Measurements from ENCODE around the gene MAP1LC3B2.

Gene MAP1LC3B2

GRCh38 chr12:116582610-116583009, 23.4 kb downstream of the MAP1LC3B2 start:
- no peak for TF ChIP-seq ZNF565 (CRISPR knock-in tag; conservative IDR thresholded peaks at IDR 0.05; ENCODE audit: low read depth)
- TF ChIP-seq RARB (CRISPR knock-in tag; IDR thresholded peaks at IDR 0.05), result no peak
- TF ChIP-seq OSR1 (CRISPR knock-in tag; IDR thresholded peaks at IDR 0.05), result no peak
- TF ChIP-seq PATZ1 (CRISPR knock-in tag; IDR thresholded peaks at IDR 0.05; ENCODE audit: borderline replicate concordance), result no peak
- TF ChIP-seq ESRRG (CRISPR knock-in tag; IDR thresholded peaks at IDR 0.05), result no peak
- no peak for TF ChIP-seq TOX (CRISPR knock-in tag; IDR thresholded peaks at IDR 0.05; ENCODE audit: borderline replicate concordance)
- TF ChIP-seq GLIS3 (CRISPR knock-in tag; IDR thresholded peaks at IDR 0.05), result no peak
- no peak for TF ChIP-seq SNAI2 (CRISPR knock-in tag; IDR thresholded peaks at IDR 0.05)
- no peak for TF ChIP-seq CREB5 (CRISPR knock-in tag; IDR thresholded peaks at IDR 0.05; ENCODE audit: low read depth)
- no peak for ATAC-seq

- TF ChIP-seq RARB (CRISPR knock-in tag; IDR thresholded peaks at IDR 0.05), result no peak
- TF ChIP-seq ISL1 (CRISPR knock-in tag; IDR thresholded peaks at IDR 0.05), result no peak
- TF ChIP-seq PATZ1 (CRISPR knock-in tag; IDR thresholded peaks at IDR 0.05; ENCODE audit: borderline replicate concordance), result no peak
- TF ChIP-seq ZNF565 (CRISPR knock-in tag; conservative IDR thresholded peaks at IDR 0.05; ENCODE audit: low read depth), result no peak
- TF ChIP-seq TOX (CRISPR knock-in tag; IDR thresholded peaks at IDR 0.05; ENCODE audit: borderline replicate concordance), result no peak
- no peak for TF ChIP-seq SNAI2 (CRISPR knock-in tag; IDR thresholded peaks at IDR 0.05)
- no peak for TF ChIP-seq ARNTL (CRISPR knock-in tag; IDR thresholded peaks at IDR 0.05; ENCODE audit: borderline replicate concordance, low read depth)
- no peak for TF ChIP-seq ESRRG (CRISPR knock-in tag; IDR thresholded peaks at IDR 0.05)
- TF ChIP-seq BACH2 (CRISPR knock-in tag; IDR thresholded peaks at IDR 0.05; ENCODE audit: borderline replicate concordance), result no peak
- no peak for TF ChIP-seq ZNF8 (CRISPR knock-in tag; IDR thresholded peaks at IDR 0.05)
- TF ChIP-seq ZFP30 (CRISPR knock-in tag; IDR thresholded peaks at IDR 0.05), result no peak
- TF ChIP-seq GLIS3 (CRISPR knock-in tag; IDR thresholded peaks at IDR 0.05), result no peak
- no peak for TF ChIP-seq ZC3H10 (CRISPR knock-in tag; IDR thresholded peaks at IDR 0.05)
- no peak for ATAC-seq
Observed at GRCh38 chr12:116583129-116583694, 24.0 kb downstream of the MAP1LC3B2 start.

GRCh38 chr12:116587270-116587669, 28.1 kb downstream of the MAP1LC3B2 start:
- no peak for ATAC-seq
- TF ChIP-seq ZFP3 (CRISPR knock-in tag; IDR thresholded peaks at IDR 0.05) (no peak), PPARA (CRISPR knock-in tag; IDR thresholded peaks at IDR 0.05; ENCODE audit: borderline replicate concordance) (no peak), PATZ1 (CRISPR knock-in tag; IDR thresholded peaks at IDR 0.05; ENCODE audit: borderline replicate concordance) (no peak), ISL1 (CRISPR knock-in tag; IDR thresholded peaks at IDR 0.05) (no peak), CSDC2 (CRISPR knock-in tag; IDR thresholded peaks at IDR 0.05) (no peak), TCF4 (CRISPR knock-in tag; IDR thresholded peaks at IDR 0.05; ENCODE audit: borderline replicate concordance) (no peak), ZFP30 (CRISPR knock-in tag; IDR thresholded peaks at IDR 0.05) (no peak), ZNF70 (CRISPR knock-in tag; IDR thresholded peaks at IDR 0.05) (no peak), CREB5 (CRISPR knock-in tag; IDR thresholded peaks at IDR 0.05; ENCODE audit: low read depth) (no peak), CSRNP3 (CRISPR knock-in tag; IDR thresholded peaks at IDR 0.05) (no peak), ZC3H10 (CRISPR knock-in tag; IDR thresholded peaks at IDR 0.05) (no peak), TOX (CRISPR knock-in tag; IDR thresholded peaks at IDR 0.05; ENCODE audit: borderline replicate concordance) (no peak), ZNF565 (CRISPR knock-in tag; conservative IDR thresholded peaks at IDR 0.05; ENCODE audit: low read depth) (no peak), ZNF8 (CRISPR knock-in tag; IDR thresholded peaks at IDR 0.05) (no peak), BACH2 (CRISPR knock-in tag; IDR thresholded peaks at IDR 0.05; ENCODE audit: borderline replicate concordance) (no peak), ESRRG (CRISPR knock-in tag; IDR thresholded peaks at IDR 0.05) (no peak), TSHZ2 (CRISPR knock-in tag; IDR thresholded peaks at IDR 0.05) (no peak)
